GM19239 (cell line): Measurements from ENCODE around the gene CTU2.

Source experiments
- DNase-seq: peaks from one replicate; pipeline ENCODE4 v3.0.0; 2011; ENCODE audit warnings: low spot score; ENCODE audit not compliant: insufficient read length
- FAIRE-seq: peaks from 2 replicates; lab custom pipeline; 2011; peaks lifted over from hg19 to GRCh38; lab: Jason Lieb, UNC

Gene CTU2

GRCh38 chr16:88725609-88726407, 19.5 kb downstream of the CTU2 start:
- DNase-seq = no peak
- no peak for FAIRE-seq

- DNase-seq (no peak), FAIRE-seq (no peak)
These were observed 20.1 kb downstream of the CTU2 start for GRCh38 chr16:88726408-88726749.

- FAIRE-seq (no peak), DNase-seq (no peak)
These were observed 20.7 kb downstream of the CTU2 start for GRCh38 chr16:88726981-88727380.

GRCh38 chr16:88727871-88728270, 21.6 kb downstream of the CTU2 start:
- DNase-seq = no peak
- FAIRE-seq = no peak

GRCh38 chr16:88730632-88731607, 24.6 kb downstream of the CTU2 start:
- FAIRE-seq (no peak), DNase-seq (no peak)

- DNase-seq (no peak), FAIRE-seq (no peak)
These were observed 25.4 kb downstream of the CTU2 start for GRCh38 chr16:88731699-88732098.

GRCh38 chr16:88732172-88732960, 26.1 kb downstream of the CTU2 start:
- no peak for FAIRE-seq
- no peak for DNase-seq

- FAIRE-seq (no peak), DNase-seq (no peak)
These were observed 26.6 kb downstream of the CTU2 start for GRCh38 chr16:88732961-88733294.

- DNase-seq (no peak), FAIRE-seq (no peak)
These were observed 27.5 kb downstream of the CTU2 start for GRCh38 chr16:88733630-88734360.

- DNase-seq (no peak), FAIRE-seq (no peak)
These were observed 28.0 kb downstream of the CTU2 start for GRCh38 chr16:88734361-88734728.

GRCh38 chr16:88735121-88735520, 28.8 kb downstream of the CTU2 start:
- DNase-seq = no peak
- no peak for FAIRE-seq

- FAIRE-seq (no peak), DNase-seq (no peak)
These were observed 29.3 kb downstream of the CTU2 start for GRCh38 chr16:88735616-88736015.

- DNase-seq (no peak), FAIRE-seq (no peak)
These were observed 29.8 kb downstream of the CTU2 start for GRCh38 chr16:88736088-88736487.

- FAIRE-seq (no peak), DNase-seq (no peak)
These were observed 30.2 kb downstream of the CTU2 start for GRCh38 chr16:88736496-88736895.

- DNase-seq (peak; percentile 95), FAIRE-seq (no peak)
These were observed 31.2 kb downstream of the CTU2 start for GRCh38 chr16:88737298-88738150.

- FAIRE-seq = no peak
- DNase-seq = no peak
These were observed 32.1 kb downstream of the CTU2 start for GRCh38 chr16:88738151-88739084.

GRCh38 chr16:88739139-88739976, 33.1 kb downstream of the CTU2 start:
- FAIRE-seq (no peak), DNase-seq (no peak)
